Measurements from ENCODE around the gene KNTC1. TPM values are rescaled to one million over a fixed set of nuclear protein-coding genes. Genes with fewer than 3 reads are reported as not detected.
"Not testable (repeated sequence)": the region's sequence is repeated elsewhere in the genome, so short reads cannot be mapped to it uniquely, and the experiment has no call there.

KNTC1 gene
- total and polyA plus RNA-seq, 9 donors, result 4.7 to 15.9 (median 8.6) TPM

DNA sequence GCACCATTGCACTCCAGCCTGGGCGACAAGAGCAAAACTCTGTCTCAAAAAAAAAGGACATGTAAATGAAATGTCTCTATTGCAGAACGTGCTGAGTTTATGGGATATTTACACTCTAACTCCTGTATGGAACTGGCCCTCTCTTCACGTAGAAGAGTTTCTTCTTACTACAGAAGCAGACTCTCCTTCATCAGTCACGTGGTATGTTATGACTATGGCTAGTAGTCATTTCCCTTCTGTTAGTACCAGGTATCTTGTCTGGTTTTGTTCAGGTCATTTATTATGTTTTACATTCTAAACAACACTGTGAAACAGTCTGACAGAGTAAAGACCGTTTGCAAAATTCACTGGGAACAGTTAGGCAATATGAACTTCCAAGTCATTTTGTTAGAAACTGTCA lies 20.3 kb downstream of the KNTC1 start:
- no peak overlapping the region for H3K27ac ChIP-seq
- H3K4me3 ChIP-seq, result no peak overlapping the region
- H3K4me1 ChIP-seq (ENCODE audit: insufficient read depth), result no peaks in the 10 kb centered on the region
- no peaks in the 10 kb centered on the region for H3K36me3 ChIP-seq
- 79 to 85% (median 85%) methylated on average over 5 of the region's 5 CpGs for WGBS, 3 donors
- H3K9me3 ChIP-seq, result no peaks in the 10 kb centered on the region
- TF ChIP-seq POLR2A (IDR thresholded peaks at IDR 0.05) (no peak), EP300 (IDR thresholded peaks at IDR 0.05) (no peak)
- TF ChIP-seq, protein P1, sequence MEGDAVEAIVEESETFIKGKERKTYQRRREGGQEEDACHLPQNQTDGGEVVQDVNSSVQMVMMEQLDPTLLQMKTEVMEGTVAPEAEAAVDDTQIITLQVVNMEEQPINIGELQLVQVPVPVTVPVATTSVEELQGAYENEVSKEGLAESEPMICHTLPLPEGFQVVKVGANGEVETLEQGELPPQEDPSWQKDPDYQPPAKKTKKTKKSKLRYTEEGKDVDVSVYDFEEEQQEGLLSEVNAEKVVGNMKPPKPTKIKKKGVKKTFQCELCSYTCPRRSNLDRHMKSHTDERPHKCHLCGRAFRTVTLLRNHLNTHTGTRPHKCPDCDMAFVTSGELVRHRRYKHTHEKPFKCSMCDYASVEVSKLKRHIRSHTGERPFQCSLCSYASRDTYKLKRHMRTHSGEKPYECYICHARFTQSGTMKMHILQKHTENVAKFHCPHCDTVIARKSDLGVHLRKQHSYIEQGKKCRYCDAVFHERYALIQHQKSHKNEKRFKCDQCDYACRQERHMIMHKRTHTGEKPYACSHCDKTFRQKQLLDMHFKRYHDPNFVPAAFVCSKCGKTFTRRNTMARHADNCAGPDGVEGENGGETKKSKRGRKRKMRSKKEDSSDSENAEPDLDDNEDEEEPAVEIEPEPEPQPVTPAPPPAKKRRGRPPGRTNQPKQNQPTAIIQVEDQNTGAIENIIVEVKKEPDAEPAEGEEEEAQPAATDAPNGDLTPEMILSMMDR (IDR thresholded peaks at IDR 0.05), result no peak
- intact Hi-C loops (cut with DNase I), result no loop called here
- no peaks in the 10 kb centered on the region for H3K27me3 ChIP-seq
- no peak for DNase-seq

DNA sequence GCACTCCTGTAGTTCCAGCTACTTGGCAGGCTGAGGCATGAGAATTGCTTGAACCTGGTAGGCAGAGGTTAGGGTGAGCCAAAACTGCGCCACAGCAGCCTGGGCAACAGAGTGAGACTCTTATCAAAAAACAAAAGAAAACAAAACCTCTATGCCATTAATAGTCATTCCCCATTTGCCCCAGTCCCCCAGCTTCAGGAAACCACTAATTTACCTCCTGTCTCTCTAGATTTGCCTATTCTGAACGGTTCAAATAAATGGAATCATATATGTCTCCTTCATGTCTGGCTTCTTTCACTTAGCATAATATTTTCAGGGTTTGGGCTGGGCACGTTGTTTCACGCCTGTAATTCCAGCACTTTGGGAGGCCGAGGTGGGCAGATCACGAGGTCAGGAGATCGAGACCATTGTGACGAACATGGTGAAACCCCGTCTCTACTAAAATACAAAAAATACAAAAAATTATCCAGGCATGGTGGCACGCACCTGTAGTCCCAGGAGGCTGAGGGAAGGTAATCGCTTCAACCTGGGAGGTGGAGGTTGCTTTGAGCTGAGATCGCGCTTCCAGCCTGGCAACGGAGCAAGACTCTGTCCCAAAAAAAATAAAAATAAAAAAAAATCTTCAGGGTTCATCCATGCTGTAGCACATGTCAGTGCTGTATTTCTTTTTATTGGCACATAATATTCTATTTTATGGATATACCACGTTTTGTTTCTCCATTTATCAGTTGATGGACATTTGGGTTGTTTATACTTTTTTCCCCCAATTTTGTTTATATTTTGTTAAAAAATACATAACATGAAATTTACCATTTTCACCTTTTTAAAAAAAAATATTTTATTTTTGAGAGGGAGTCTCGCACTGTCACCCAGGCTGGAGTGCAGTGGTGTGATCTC lies 31.9 kb downstream of the KNTC1 start:
- H3K27ac ChIP-seq, result no peak overlapping the region
- DNase-seq, result no peak
- H3K4me3 ChIP-seq, result no peak overlapping the region
- no peaks in the 10 kb centered on the region for H3K27me3 ChIP-seq
- no peak for TF ChIP-seq EP300 (IDR thresholded peaks at IDR 0.05)
- no peaks in the 10 kb centered on the region for H3K36me3 ChIP-seq
- intact Hi-C loops (cut with DNase I), result no loop called here
- no peaks in the 10 kb centered on the region for H3K9me3 ChIP-seq
- WGBS, 3 donors, result 97 to 98% (median 98%) methylated on average over 16 of the region's 16 CpGs
- no peaks in the 10 kb centered on the region for H3K4me1 ChIP-seq (ENCODE audit: insufficient read depth)

DNA sequence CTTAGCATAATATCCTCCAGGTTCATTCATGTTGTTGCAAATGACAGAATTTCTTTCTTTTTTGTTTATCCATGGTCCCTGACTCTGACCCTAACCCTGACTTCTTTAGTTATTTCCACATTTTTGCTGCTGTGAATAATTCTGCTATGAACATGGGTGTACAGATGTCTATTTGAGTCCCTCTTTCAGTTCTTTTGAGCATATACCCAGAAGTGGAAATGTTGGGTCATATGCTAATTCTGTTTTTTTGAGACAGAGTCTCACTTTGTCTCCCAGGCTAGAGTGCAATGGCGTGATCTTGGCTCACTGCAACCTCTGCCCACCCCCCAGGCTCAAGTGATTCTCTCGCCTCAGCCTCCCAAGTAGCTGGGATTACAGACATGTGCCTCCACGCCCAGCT lies 33.1 kb downstream of the KNTC1 start:
- no peak overlapping the region for H3K27ac ChIP-seq
- 97 to 100% (median 98%) methylated on average over 3 of the region's 3 CpGs for WGBS, 3 donors
- H3K36me3 ChIP-seq, result no peaks in the 10 kb centered on the region
- TF ChIP-seq EP300 (IDR thresholded peaks at IDR 0.05), result no peak
- TF ChIP-seq, protein P1 (IDR thresholded peaks at IDR 0.05), result no peak
- no peak for TF ChIP-seq POLR2A (IDR thresholded peaks at IDR 0.05)
- DNase-seq, result no peak
- no peaks in the 10 kb centered on the region for H3K4me1 ChIP-seq (ENCODE audit: insufficient read depth)
- H3K27me3 ChIP-seq, result no peaks in the 10 kb centered on the region
- no peak overlapping the region for H3K4me3 ChIP-seq
- H3K9me3 ChIP-seq, result no peaks in the 10 kb centered on the region
- intact Hi-C loops (cut with DNase I), result no loop called here

DNA sequence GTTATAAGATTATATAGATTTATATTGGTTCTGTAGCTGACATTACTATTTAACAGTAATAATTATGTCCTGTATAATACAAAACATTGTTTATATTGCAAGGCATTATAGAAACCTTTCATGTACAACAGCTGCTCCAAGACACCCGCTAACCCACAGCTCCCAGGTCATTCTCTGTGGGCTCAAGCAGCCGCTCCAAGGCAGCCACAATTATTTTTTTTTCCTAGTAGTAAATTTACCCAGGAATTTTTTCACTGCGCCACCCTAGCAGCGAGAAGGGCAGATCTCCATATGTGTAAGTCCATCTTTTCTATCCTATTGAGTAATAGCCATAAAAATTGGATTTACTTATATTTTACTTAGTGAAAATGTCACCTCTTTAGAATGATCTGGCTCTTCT lies 36.3 kb downstream of the KNTC1 start:
- no peaks in the 10 kb centered on the region for H3K9me3 ChIP-seq
- no peak for DNase-seq
- no peaks in the 10 kb centered on the region for H3K4me1 ChIP-seq (ENCODE audit: insufficient read depth)
- no peaks in the 10 kb centered on the region for H3K36me3 ChIP-seq
- no peaks in the 10 kb centered on the region for H3K27me3 ChIP-seq
- 95 to 99% (median 97%) methylated on average over 4 of the region's 4 CpGs for WGBS, 3 donors
- intact Hi-C loops (cut with DNase I), result no loop called here
- no peak overlapping the region for H3K27ac ChIP-seq
- no peak for TF ChIP-seq EP300 (IDR thresholded peaks at IDR 0.05)
- TF ChIP-seq, protein P1 (IDR thresholded peaks at IDR 0.05), result no peak
- TF ChIP-seq POLR2A (IDR thresholded peaks at IDR 0.05), result no peak
- no peak overlapping the region for H3K4me3 ChIP-seq

DNA sequence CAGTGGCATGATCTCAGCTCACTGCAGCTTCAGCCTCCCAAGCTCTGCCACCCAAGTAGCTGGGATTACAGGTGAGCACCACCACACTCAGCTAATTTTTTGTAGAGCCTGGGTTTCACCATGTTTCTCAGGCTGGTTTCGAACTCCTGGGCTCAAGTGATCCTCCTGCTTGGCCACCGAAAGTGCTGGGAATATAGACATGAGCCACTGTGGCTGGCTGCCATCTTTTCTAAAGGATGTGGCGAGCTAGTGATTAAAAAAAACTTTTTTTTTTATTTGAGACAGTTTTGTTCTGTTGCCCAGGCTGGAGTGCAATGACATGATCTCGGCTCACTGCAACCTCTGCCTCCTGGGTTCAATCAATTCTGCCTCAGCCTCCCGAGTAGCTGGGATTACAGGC lies 39.8 kb downstream of the KNTC1 start:
- H3K4me3 ChIP-seq; intact Hi-C loops (cut with DNase I); H3K9me3 ChIP-seq; DNase-seq; H3K27ac ChIP-seq; H3K36me3 ChIP-seq; H3K4me1 ChIP-seq (ENCODE audit: insufficient read depth); H3K27me3 ChIP-seq: not testable (repeated sequence)
- WGBS, 3 donors, result 96 to 97% (median 96%) methylated on average over 5 of the region's 5 CpGs
